ENCODE data around the gene ADCK2. TPM values are rescaled to one million over a fixed set of nuclear protein-coding genes. Genes with fewer than 3 reads are reported as not detected.
A peak's percentile ranks its signal among the peaks of the same experiment; 100 is the strongest.
"Not testable (repeated sequence)": the region's sequence is repeated elsewhere in the genome, so short reads cannot be mapped to it uniquely, and the experiment has no call there.

The ADCK2 gene
- total RNA-seq, 1 experiment from 2014 or later: 17.3 TPM

DNA sequence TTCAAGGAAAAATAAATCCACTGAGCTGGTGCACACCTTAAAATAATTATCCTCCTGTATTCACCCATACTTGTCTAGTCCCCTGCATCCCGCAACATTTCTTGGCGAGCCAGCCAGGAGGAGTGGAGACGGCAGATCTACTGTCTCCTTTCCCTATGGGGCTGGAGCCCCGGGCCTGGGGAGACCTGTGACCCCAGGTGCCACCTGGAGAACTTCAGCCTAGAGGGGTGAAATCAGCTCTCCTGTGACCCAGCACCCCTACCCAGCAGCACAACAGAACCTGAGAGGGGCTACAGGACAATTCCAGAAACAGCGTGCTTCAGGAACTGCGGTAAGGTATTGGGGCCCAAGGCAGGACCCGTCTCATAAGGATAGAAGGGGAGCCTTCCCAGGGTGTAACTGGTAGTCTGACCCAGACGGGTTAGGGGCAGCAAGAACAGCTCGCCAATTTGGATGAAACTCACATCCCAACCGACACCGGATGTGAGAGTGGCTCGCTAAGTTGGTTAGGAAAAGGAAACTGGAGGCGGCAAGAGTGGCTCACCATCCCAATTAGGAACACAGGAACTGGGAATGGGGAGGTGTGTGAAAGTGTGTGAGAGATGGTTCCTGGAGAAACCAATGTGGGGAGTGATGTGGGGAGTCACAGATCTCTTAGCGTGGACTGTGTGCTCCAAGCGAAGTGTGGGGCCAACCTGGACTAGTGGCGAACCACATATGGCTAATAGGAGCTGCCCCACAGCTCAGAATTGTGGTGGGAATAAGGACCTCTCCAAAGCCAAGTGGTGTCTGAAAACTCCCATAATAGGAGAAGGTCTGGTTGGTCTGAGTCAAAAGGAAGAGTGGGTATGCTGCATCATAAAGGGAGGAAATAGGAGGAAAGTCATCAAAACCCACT is 17.0 kb upstream of the ADCK2 start:
- Histone ChIP-seq H3K27ac (no peak overlapping the region), H3K4me1 (no peaks in the 10 kb centered on the region), H3K27me3 (no peaks in the 10 kb centered on the region), H3K36me3 (no peaks in the 10 kb centered on the region), H3K9me3 (replicated peaks) (no peaks in the 10 kb centered on the region), H3K4me3 (no peak overlapping the region)
- no peak for DNase-seq

DNA sequence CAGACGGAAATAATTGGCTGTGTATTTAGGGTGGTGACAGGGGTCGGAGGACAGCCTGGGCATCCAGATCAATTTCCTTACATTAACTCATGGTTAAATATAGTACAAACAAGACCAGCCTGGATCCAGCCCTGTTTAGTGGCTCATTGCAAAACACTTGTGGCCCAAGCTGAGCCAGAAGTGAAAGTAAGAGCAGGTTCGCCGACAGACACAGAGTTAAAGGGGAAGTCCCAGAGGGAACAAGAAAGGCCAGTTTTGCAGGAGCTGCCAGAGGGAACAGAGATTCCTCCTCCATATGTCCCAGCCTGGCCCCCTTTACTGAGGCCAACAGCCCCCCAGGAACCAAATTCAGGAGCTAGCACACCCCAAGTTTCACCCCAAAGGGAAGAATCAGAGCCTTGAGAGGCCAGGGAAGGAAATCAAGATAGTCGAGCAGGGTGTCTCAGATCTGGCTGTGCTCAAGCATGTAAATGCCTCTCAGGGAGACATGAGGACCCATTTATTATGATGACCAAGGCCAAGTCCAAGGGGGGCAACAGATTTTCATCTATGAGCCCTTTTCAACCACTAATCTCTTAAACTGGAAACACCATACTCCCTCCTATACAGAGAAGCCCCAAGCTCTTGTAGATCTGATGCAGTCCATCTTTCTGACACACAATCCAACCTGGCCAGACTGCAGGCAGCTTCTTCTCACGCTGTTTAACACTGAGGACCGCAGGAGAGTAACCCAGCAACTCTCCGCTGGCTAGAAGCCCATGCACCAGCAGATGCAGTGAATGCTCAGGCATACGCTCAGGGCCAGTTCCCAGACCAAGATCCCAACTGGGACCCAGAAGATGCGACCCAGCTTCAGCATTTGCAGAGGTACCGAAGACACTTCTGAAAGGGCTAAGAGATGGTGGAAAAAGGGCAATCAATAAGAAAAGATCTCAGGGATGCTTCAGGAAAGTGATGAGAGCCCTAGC is 15.9 kb upstream of the ADCK2 start:
- H3K36me3 ChIP-seq: no peaks in the 10 kb centered on the region
- H3K4me3 ChIP-seq: peak overlapping the region; percentile 37
- H3K27me3 ChIP-seq: no peaks in the 10 kb centered on the region
- no peak overlapping the region for H3K27ac ChIP-seq
- no peaks in the 10 kb centered on the region for H3K9me3 ChIP-seq (replicated peaks)
- H3K4me1 ChIP-seq: no peaks in the 10 kb centered on the region
- DNase-seq: peak in 1 of 2 experiments; percentile 32

DNA sequence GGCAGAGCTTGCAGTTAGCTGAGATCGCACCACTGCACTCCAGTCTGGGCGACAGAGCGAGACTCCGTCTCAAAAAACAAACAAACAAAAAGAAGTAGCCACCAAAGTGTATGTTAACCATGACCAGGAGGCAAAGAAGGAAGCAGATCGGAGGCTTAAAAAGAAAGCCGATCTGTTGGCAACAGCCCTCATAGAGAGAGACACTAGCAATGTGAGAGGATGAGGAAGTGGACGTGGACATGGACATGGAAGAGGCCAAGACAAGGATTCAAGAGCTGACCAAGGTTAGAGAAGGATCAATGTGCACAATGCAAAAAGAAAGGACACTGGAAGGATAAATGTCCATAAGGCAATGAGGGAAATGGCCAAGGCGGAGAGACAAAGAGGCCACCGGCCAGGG is 14.9 kb upstream of the ADCK2 start:
- no peak overlapping the region for H3K27ac ChIP-seq
- H3K36me3 ChIP-seq: no peaks in the 10 kb centered on the region
- no peaks in the 10 kb centered on the region for H3K9me3 ChIP-seq (replicated peaks)
- DNase-seq: no peak
- H3K4me3 ChIP-seq: no peak overlapping the region
- no peaks in the 10 kb centered on the region for H3K4me1 ChIP-seq
- no peaks in the 10 kb centered on the region for H3K27me3 ChIP-seq

DNA sequence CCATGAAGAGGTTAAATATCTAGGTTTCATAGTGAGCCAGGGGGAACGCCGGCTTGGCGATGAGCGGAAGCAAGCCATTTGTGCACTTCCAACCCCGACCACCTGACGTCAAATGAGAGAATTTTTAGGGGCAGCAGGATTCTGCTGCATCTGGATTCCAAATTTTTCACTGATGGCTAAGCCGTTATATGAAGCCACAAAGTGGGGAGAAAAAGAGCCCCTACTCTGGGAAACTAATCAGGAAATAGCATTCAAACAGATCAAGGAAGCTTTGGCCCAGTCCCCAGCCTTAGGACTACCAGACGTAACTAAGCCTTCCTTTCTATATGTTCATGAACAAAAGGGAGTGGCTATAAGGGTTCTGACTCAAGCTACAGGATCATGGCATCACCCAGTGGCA is 12.9 kb upstream of the ADCK2 start:
- H3K36me3 ChIP-seq: no peaks in the 10 kb centered on the region
- no peak for DNase-seq
- H3K4me1 ChIP-seq: no peaks in the 10 kb centered on the region
- no peaks in the 10 kb centered on the region for H3K27me3 ChIP-seq
- no peak overlapping the region for H3K27ac ChIP-seq
- no peak overlapping the region for H3K4me3 ChIP-seq
- H3K9me3 ChIP-seq (replicated peaks): no peaks in the 10 kb centered on the region

DNA sequence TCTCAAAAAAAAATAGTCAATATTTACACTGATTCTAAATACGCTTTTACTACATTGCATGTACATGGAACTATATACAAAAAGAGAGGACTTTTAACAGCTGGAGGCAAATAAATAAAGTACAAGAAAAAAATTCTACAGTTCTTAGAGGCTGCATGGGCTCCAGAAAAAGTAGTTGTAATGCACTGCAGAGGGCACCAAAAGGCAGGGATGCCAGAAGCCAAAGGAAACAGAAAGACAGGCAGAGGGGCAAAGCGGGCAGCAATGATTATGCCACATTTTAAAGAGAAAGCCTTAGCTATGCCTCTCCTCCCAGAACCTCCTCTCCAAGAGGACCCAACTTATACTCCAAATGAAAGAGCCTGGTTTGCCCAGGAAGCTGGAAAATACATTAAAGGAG is 11.6 kb upstream of the ADCK2 start:
- Histone ChIP-seq H3K27ac (no peak overlapping the region), H3K4me1 (no peaks in the 10 kb centered on the region), H3K36me3 (no peaks in the 10 kb centered on the region), H3K27me3 (no peaks in the 10 kb centered on the region), H3K4me3 (no peak overlapping the region), H3K9me3 (replicated peaks) (no peaks in the 10 kb centered on the region)
- DNase-seq: no peak

DNA sequence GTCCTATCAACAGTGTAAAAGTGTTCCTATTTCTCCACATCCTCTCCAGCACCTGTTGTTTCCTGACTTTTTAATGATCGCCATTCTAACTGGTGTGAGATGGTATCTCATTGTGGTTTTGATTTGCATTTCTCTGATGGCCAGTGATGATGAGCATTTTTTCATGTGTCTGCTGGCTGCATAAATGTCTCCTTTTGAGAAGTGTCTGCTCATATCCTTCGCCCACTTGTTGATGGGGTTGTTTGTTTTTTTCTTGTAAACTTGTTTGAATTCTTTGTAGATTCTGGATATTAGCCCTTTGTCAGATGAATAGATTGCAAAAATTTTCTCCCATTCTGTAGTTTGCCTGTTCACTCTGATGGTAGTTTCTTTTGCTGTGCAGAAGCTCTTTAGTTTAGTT is 9.8 kb upstream of the ADCK2 start:
- not testable (repeated sequence) for H3K27me3 ChIP-seq; H3K27ac ChIP-seq; H3K9me3 ChIP-seq (replicated peaks); H3K4me3 ChIP-seq; H3K4me1 ChIP-seq; DNase-seq; H3K36me3 ChIP-seq

DNA sequence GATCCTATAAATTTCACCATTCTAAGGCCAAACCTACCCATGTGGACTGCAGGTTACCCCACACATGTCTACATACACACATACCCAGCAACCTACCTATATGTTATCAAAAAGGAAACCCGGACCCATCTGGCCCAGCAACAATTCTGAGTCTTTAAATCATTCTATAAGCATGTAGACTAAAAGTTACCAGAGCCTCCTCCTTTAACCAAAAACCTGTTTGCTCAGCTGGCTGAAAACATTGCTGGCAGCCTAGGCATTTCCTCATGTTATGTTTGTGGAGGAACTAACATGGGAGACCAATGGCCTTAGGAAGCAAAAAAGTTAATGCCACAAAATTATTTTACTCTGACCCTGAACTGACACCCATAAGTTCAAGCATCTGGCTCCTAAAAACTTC is 5.3 kb upstream of the ADCK2 start:
- Histone ChIP-seq H3K4me1 (no peaks in the 10 kb centered on the region), H3K27ac (no peak overlapping the region), H3K27me3 (no peaks in the 10 kb centered on the region), H3K4me3 (no peak overlapping the region), H3K36me3 (no peaks in the 10 kb centered on the region), H3K9me3 (replicated peaks) (no peaks in the 10 kb centered on the region)
- DNase-seq: no peak

- Histone ChIP-seq H3K4me3 (no peak overlapping the region), H3K9me3 (replicated peaks) (no peaks in the 10 kb centered on the region), H3K36me3 (no peaks in the 10 kb centered on the region), H3K27me3 (no peaks in the 10 kb centered on the region), H3K4me1 (no peaks in the 10 kb centered on the region), H3K27ac (no peak overlapping the region)
- no peak for DNase-seq
Observed at GRCh38 chr7:140668641-140669040, 4.1 kb upstream of the ADCK2 start.

- Histone ChIP-seq H3K4me1 (no peaks in the 10 kb centered on the region), H3K27me3 (no peaks in the 10 kb centered on the region), H3K36me3 (no peaks in the 10 kb centered on the region), H3K9me3 (replicated peaks) (no peaks in the 10 kb centered on the region), H3K4me3 (no peak overlapping the region), H3K27ac (no peak overlapping the region)
- no peak for DNase-seq
Observed at GRCh38 chr7:140669352-140669751, 3.4 kb upstream of the ADCK2 start.

DNA sequence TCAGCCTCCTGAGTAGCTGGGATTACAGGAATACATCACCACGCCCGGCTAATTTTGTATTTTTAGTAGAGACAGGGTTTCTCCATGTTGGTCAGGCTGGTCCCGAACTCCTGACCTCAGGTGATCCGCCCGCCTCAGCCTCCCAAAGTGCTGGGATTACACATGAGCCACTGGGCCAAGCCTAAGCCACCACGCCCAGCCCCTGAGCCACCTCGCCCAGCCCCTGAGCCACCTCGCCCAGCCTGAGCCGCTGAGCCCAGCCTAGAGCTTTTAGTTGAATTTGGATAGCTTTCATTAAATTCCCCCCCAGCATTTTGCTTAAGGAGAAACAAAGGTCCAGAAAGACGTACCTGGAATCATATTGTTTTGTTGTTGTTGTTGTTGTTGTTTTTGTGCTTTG is 2.9 kb upstream of the ADCK2 start:
- H3K27ac ChIP-seq; H3K4me3 ChIP-seq; H3K36me3 ChIP-seq; H3K9me3 ChIP-seq (replicated peaks); H3K27me3 ChIP-seq; H3K4me1 ChIP-seq; DNase-seq: not testable (repeated sequence)

- Histone ChIP-seq H3K4me1 (peaks cover 2% of the 10 kb centered on the region; the same call in 1 of the 2 replicates), H3K27ac (no peak overlapping the region), H3K4me3 (no peak overlapping the region), H3K27me3 (no peaks in the 10 kb centered on the region), H3K9me3 (replicated peaks) (no peaks in the 10 kb centered on the region), H3K36me3 (no peaks in the 10 kb centered on the region)
- no peak for DNase-seq
Observed at GRCh38 chr7:140670343-140670935, 2.3 kb upstream of the ADCK2 start.

DNA sequence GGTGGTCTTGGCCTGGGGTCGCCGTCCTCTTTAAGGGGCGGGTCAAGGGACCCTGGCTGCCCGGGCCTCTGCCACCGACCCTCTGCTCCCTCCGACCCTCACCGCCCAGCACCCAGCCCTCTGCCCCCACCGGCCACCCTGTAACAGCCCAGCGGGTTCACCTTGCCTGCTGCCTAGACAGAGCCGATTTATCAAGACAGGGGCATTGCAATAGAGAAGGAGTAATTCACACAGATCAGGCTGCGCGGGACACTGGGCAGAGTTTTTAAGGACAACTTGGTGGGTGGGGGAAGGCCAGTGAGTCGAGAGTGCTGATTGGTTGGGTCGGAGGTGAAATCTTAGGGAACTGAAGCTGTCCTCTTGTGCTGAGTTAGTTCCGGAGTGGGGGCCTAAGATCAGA is 779 bp upstream of the ADCK2 start:
- Histone ChIP-seq H3K4me1 (peaks cover 3% of the 10 kb centered on the region; the same call in 1 of the 2 replicates), H3K36me3 (no peaks in the 10 kb centered on the region), H3K27ac (no peak overlapping the region), H3K9me3 (replicated peaks) (no peaks in the 10 kb centered on the region), H3K27me3 (no peaks in the 10 kb centered on the region), H3K4me3 (peak overlapping the region; percentile 68; the same call in 1 of the 2 replicates)
- no peak for DNase-seq

GRCh38 chr7:140673063-140673773 is 473 bp downstream of the ADCK2 start:
- H3K9me3 ChIP-seq (replicated peaks): no peaks in the 10 kb centered on the region
- H3K4me3 ChIP-seq: peak overlapping the region; percentile 68
- no peaks in the 10 kb centered on the region for H3K27me3 ChIP-seq
- no peaks in the 10 kb centered on the region for H3K36me3 ChIP-seq
- peaks cover 3% of the 10 kb centered on the region; the same call in 1 of the 2 replicates for H3K4me1 ChIP-seq
- DNase-seq: no peak
- no peak overlapping the region for H3K27ac ChIP-seq

- Histone ChIP-seq H3K27ac (no peak overlapping the region), H3K4me1 (peaks cover 3% of the 10 kb centered on the region; the same call in 1 of the 2 replicates), H3K9me3 (replicated peaks) (no peaks in the 10 kb centered on the region), H3K36me3 (no peaks in the 10 kb centered on the region), H3K27me3 (no peaks in the 10 kb centered on the region), H3K4me3 (peak overlapping the region; percentile 68; the same call in 1 of the 2 replicates)
- no peak for DNase-seq
Observed at GRCh38 chr7:140673774-140674155, 1.0 kb downstream of the ADCK2 start.

Data from SJCRH30 (cell line).